Neutrophil (primary cell): ENCODE results near the gene NUP58.

Experiments used
- H3K27ac ChIP-seq: fragments of 200-600 bp; sonication (generic); 2 replicates; pipeline ENCODE4 v1.5.1; 2016; ENCODE audit warnings: mild to moderate bottlenecking, moderate library complexity
- H3K27me3 ChIP-seq: fragments of 200-600 bp; sonication (generic); 2 replicates; pipeline ENCODE4 v1.6.0; 2016; ENCODE audit warnings: mild to moderate bottlenecking
- H3K36me3 ChIP-seq: fragments of 200-600 bp; sonication (generic); 2 replicates; pipeline ENCODE4 v1.5.1; 2017
- H3K4me1 ChIP-seq, 2 experiments: fragments of 200-600 bp in 1 of 2; sonication (generic) in 1 of 2; 1 replicate in 1 of 2; 2 replicates in 1 of 2; pipeline versions ENCODE4 v1.5.1 to v1.6.1; 2013 to 2016; ENCODE audit warnings: low read depth in 1 of 2, low read length in 1 of 2, mild to moderate bottlenecking in 1 of 2, moderate library complexity in 1 of 2; ENCODE audit not compliant: control insufficient read depth in 1 of 2, insufficient read depth in 1 of 2
- H3K4me3 ChIP-seq, 2 experiments: fragments of 200-600 bp in 1 of 2; sonication (generic) in 1 of 2; 1 replicate in 1 of 2; 2 replicates in 1 of 2; pipeline ENCODE4 v1.5.1; 2013 to 2016; ENCODE audit warnings: low read depth in 1 of 2, low read length in 1 of 2, mild to moderate bottlenecking in 1 of 2, moderate library complexity in 1 of 2
- H3K9me3 ChIP-seq: fragments of 200-600 bp; sonication (generic); 2 replicates; pipeline ENCODE4 v1.5.1; 2016
- CTCF ChIP-seq: fragments of 200-600 bp; sonication (generic); IDR thresholded peaks from 2 replicates; pipeline ENCODE4 v1.5.1; 2016; ENCODE audit warnings: antibody characterized with exemption

NUP58 gene

GRCh38 chr13:25301347-25302113 is at the start of gene NUP58:
Gene NUP58 (plus strand): TSS chr13:25301625. CDS start chr13:25301774, 149 bp downstream.
- H3K4me1 ChIP-seq = peaks cover 56 to 58% of the 10 kb centered on the region in 2 experiments
- peaks cover 27% of the 10 kb centered on the region for H3K27me3 ChIP-seq
- H3K36me3 ChIP-seq = peaks cover 6% of the 10 kb centered on the region
- peak within 1 kb of the TSS; percentile 83 to 88 for H3K4me3 ChIP-seq
- no peaks in the 10 kb centered on the region for H3K9me3 ChIP-seq
- TF ChIP-seq CTCF = no peak
- H3K27ac ChIP-seq = peak within 1 kb of the TSS; percentile 94

GRCh38 chr13:25252225-25252624 is 49.2 kb upstream of the NUP58 start:
- Histone ChIP-seq H3K4me3 (no peak overlapping the region), H3K9me3 (no peaks in the 10 kb centered on the region), H3K36me3 (peaks cover 78% of the 10 kb centered on the region), H3K27me3 (no peaks in the 10 kb centered on the region), H3K4me1 (peaks cover 20 to 24% of the 10 kb centered on the region in 2 experiments), H3K27ac (peak overlapping the region; percentile 62)
- TF ChIP-seq CTCF = no peak

GRCh38 chr13:25252752-25253151 is 48.7 kb upstream of the NUP58 start:
- Histone ChIP-seq H3K27ac (peak overlapping the region; percentile 62), H3K36me3 (peaks cover 83% of the 10 kb centered on the region), H3K27me3 (no peaks in the 10 kb centered on the region), H3K4me3 (no peak overlapping the region), H3K4me1 (peaks cover 18 to 21% of the 10 kb centered on the region in 2 experiments), H3K9me3 (no peaks in the 10 kb centered on the region)
- TF ChIP-seq CTCF = no peak

GRCh38 chr13:25253702-25254101 is 47.7 kb upstream of the NUP58 start:
- H3K9me3 ChIP-seq = no peaks in the 10 kb centered on the region
- peaks cover 92% of the 10 kb centered on the region for H3K36me3 ChIP-seq
- no peaks in the 10 kb centered on the region for H3K27me3 ChIP-seq
- no peak overlapping the region for H3K27ac ChIP-seq
- no peak overlapping the region for H3K4me3 ChIP-seq
- peaks cover 12 to 14% of the 10 kb centered on the region in 2 experiments for H3K4me1 ChIP-seq
- TF ChIP-seq CTCF = no peak

GRCh38 chr13:25262261-25262660 is 39.2 kb upstream of the NUP58 start:
- no peak overlapping the region for H3K27ac ChIP-seq
- no peak overlapping the region for H3K4me3 ChIP-seq
- H3K9me3 ChIP-seq = no peaks in the 10 kb centered on the region
- no peaks in the 10 kb centered on the region for H3K27me3 ChIP-seq
- H3K4me1 ChIP-seq = no peaks in the 10 kb centered on the region
- peaks cover 97% of the 10 kb centered on the region for H3K36me3 ChIP-seq
- no peak for TF ChIP-seq CTCF
